ENCODE measurements around the gene BUD23.
"Not testable (repeated sequence)": the region's sequence is repeated elsewhere in the genome, so short reads cannot be mapped to it uniquely, and the experiment has no call there.

The BUD23 gene

DNA sequence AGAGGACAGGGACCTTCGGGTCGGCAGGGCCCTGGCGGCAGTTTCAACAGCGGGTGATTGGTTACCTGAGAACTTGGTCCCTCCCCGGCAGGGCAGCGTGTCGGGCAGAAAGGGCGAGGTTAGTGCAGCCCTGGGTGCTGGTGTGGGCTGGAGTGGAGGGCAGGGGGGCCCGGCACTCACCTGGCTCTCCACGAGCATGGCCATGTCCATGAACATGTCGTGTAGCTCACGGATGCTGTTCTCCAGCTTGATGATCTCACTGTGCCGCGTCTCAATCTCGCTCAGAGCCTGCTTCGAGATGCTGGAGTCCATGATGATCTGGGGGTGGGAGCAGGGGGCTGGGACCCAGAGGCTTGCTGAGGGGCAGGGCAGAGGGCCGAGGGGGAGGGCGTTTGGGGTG is 19.3 kb downstream of the BUD23 start:
- DNase-seq: no peak

DNA sequence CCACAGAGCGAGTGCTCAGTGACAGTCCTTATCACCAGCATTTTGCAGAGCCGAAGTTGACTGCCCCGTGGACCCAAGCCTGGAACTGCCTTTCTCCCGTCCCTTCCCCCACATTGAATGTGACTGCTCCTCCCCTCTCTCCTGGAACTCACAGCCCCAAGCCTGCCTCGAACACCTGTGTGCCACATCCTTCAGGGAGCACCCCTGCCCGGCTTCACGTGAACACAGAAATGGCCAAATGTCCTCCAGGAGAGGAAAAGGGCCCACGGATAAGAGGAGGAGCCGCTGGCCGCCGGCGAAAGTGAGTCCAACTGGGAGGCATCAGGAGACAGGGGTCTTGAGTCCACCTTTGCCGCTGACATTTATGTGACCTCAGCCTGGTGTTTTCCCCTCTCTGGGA is 19.8 kb downstream of the BUD23 start:
- no peak for DNase-seq

- peak; percentile 64 for DNase-seq
These were observed 20.6 kb downstream of the BUD23 start for GRCh38 chr7:73703757-73704639.

DNA sequence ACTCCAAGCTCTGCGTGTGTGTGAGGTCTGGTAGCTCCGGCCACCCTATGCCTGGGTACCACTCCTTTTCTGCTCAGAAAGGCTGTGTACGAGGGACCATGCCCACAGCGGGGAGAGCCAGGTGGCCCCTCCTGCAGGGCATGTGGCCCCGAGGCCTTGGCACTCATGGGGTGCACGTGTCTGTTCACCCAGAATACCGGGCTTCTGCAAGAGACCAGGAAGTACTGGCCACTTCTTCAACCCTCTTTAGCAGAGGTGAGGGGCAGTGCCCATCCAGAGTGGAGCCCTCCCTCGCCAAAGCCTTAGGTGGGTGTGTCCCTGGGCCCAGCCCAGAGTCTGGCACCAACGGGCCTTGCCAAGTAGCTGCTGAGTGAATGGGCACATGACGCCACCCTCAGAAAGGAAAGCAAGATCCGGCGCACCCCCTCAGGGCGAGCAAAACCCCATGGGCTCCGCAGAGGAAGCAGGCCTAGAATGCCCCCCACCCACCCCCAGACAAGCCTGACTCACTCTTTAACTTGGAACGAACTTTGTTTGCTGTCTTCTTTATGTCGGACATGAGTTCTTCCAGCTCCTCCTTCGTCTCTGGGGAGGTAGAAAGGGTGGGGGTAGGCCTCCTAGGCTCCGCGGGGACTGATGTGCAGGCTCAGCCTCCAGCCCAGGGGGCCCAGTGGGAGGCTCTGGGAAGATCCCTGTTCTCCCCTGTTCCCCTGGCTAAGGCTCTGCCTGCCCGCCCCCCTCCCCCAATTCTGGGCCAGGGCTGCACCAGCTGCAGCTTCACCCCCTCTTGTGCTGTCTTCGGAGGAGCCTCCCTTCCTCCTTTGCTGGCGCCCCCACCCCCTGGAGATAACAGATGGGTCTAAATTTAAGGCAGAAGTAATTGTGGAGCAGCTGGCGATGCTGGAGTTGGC is 21.5 kb downstream of the BUD23 start:
- no peak for DNase-seq

DNA sequence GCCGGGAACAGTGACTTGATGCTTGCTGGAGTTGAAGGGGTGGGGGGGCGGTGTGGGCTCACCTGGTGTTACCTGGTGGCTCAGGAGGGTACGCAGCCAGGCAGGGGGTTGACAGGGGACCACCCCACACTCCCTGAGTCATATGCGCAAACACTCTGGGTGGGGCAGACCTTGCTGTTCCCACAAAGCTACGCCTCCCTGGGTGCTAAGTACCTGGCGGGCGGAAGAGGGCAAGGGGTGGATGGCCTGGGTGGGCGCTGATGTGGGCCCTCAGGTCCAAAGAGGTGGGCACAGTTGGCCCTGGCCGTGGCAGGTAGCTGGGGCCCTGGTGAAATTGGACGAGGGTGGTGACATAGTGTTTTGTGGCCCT is 22.1 kb downstream of the BUD23 start:
- DNase-seq: no peak

DNA sequence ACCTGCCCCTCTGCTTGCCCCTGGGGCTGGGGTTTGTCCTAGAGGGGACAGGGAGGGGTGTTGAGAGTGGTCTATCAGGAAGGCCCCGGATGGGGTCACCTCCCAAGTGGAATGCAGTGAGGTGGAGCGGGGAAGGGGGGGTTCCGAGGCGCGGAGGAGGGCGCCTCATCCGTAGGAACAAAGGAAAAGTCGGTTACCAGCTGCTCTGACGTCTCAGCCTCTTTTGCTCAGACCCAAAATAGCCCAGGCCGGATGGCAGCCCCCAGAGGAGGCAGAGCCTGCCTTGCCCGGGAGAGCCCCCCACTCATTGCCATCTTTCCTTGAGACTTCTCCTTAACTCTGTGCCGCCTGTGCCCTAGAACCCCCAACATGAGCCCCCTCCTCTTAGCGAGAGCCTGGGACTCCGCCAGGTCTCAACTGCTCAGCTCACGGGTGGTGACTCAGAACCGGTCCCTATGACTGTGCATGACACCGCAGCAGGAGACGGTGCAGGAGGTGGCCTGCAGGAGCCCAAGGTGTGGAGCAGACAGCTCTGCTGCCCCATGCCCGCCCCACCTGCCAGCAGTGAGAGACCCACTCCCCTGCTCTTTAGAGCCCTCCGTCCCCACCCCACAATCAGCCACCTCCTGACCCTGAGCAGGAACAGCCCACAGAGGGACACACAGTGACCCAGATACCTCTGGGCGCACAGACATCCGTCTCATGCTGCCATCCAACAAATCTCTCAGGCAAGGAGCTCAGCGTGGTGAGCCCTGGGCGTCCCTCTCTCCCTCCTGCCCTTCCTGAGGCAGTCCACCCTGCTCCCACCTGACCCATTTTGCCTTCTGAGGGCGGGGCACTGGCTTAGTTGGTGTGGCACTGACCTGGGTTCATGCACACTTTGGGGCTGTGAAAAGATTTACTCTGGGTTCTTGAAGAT is 23.0 kb downstream of the BUD23 start:
- DNase-seq: peak; percentile 50

DNA sequence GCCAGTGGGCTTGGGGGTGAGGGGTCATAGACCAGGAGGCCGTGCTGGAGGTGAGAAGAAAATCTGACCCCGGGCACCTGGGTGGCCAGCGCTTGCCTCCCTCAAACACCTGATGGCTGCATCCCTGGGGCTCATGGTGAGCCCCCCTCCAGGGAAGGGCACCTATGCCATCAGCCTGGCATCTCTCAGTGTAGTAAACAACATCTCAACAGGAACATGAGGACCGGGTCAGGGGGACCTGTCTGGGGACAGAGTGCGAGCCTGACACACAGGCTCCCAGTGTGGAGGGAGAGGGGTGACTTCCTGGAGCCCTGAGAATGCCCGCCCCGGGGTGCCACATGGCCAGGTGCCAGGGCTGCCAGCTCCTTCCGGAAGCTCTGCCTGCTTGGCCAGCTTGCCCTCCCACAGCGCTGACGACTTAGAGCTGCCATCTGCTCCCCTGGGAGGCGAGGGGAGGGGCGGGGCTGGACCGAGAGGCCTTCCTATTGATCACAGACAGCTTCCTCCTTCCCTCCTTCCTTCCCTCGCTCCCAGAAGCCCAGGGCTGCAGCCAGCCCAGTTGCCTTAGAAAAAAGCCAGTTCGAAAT is 23.7 kb downstream of the BUD23 start:
- DNase-seq: peak; percentile 60

- no peak for DNase-seq
These were observed 25.7 kb downstream of the BUD23 start for GRCh38 chr7:73708961-73709549.

GRCh38 chr7:73712773-73713172 is 29.4 kb downstream of the BUD23 start:
- no peak for DNase-seq

DNA sequence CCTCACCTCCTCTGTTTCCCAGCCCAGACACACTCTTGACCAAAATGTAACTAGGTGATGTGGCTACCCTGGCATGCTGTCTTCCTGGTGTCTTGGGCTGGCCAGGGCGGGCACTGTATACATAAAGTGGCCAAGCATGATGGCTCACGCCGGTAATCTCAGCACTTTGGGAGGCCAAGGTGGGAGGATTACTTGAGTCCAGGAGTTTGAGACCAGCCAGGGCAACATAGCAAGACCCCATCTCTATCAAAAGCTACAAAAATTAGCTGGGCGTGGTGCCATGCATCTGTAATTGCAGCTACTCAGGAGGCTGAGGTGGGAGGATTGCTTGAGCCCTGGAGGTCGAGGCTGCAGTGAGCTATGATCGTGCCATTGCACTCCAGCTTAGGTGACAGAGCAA is 29.9 kb downstream of the BUD23 start:
- not testable (repeated sequence) for DNase-seq

- DNase-seq: peak; percentile 69
These were observed 32.4 kb downstream of the BUD23 start for GRCh38 chr7:73715648-73716317.

GRCh38 chr7:73716318-73716890 is 33.0 kb downstream of the BUD23 start:
- no peak for DNase-seq

DNA sequence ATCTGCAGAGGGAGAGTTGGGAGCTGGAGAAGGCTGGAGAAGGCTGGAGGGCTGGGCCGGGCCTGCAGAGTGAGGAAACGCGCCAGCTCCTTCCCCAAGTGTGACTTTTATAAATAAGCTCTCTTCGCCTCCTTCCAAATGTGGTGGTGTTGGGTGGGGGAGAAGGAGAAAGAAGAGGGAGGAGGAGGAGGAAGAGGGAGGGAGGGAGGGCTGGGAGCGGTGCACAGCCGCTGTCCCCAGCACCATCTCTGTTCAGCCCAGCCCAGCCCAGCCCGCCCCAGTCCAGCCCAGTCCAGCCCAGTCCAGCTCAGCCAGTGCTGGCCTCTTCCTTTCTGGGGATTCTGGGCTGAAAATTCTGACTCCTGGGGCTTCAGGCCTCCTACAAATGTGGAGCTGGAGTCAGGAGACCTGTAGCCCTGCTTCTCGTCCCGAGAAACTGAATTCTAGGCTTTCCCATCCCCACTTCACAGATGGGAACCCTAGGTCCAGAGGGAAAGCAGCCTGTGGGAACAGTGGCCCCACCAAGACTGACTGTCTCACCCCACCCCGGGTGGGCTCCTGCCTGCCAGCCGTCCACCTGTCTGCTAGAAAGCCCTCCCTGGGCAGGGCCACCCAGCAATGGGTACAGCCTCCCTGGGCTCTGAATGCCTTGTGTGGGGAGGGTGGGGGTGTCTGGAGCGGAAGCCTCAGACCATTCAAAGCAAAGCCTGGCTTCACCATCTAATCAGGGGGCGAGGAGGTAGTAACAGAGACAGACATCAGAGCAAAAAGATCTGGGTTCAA is 33.8 kb downstream of the BUD23 start:
- no peak for DNase-seq

DNA sequence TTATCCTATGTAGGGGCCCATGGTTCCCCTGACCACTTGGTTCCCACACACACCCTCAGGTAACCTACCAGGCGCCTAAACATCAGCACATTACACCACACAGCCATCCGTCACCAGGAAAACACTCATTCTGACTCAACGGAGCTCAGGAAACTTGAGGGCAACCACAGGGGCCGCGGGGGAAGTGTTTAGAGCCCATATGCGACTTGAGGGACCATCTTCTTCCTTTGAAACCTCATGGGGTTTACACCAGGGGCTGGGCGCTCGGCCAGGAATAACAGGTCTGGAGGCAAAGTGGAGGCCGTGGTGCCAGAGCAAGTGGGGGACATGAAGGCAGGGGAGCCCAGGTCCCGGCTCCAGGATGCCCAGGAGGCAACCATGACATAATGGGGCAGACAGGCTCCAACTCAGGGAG is 34.6 kb downstream of the BUD23 start:
- no peak for DNase-seq

- no peak for DNase-seq
These were observed 35.1 kb downstream of the BUD23 start for GRCh38 chr7:73718438-73718881.

- no peak for DNase-seq
These were observed 35.8 kb downstream of the BUD23 start, which contains the start of gene STX1A for GRCh38 chr7:73718905-73719805. Gene STX1A (minus strand): TSS chr7:73719669. CDS start chr7:73719631, 38 bp downstream.

GRCh38 chr7:73719806-73720169 is 36.4 kb downstream of the BUD23 start:
- DNase-seq: peak; percentile 63

- DNase-seq: not testable (repeated sequence)
These were observed 37.0 kb downstream of the BUD23 start for GRCh38 chr7:73720443-73720842.

- DNase-seq: no peak
These were observed 38.0 kb downstream of the BUD23 start for GRCh38 chr7:73721377-73721817.

All from retina (tissue), 1 donor.